GM12878 (cell line): ENCODE measurements around the gene CHPF2.

Source experiments
- BCLAF1 ChIP-seq: fragments of 450-650 bp; IDR thresholded peaks from 2 replicates; pipeline ENCODE4 v1.6.1; 2017; ENCODE audit warnings: antibody characterized with exemption, mild to moderate bottlenecking, moderate library complexity
- CUX1 ChIP-seq: IDR thresholded peaks from 2 replicates; pipeline ENCODE4 v1.6.1; 2012; ENCODE audit warnings: improper control_type of control experiment, low read depth, low read length; ENCODE audit not compliant: insufficient replicate concordance
- EP300 ChIP-seq, 2 experiments: fragments of 150-350 bp in 1 of 2; IDR thresholded peaks; 2 replicates each; pipeline ENCODE4 v1.6.1; 2011 to 2012; ENCODE audit warnings: low read depth in 2 of 2, low read length in 2 of 2, borderline replicate concordance in 1 of 2, improper control_type of control experiment in 1 of 2, inconsistent platforms in 1 of 2; ENCODE audit not compliant: control insufficient read depth in 1 of 2
- MAX ChIP-seq: IDR thresholded peaks from 2 replicates; pipeline ENCODE4 v1.6.1; 2012; ENCODE audit warnings: low read depth, low read length, improper control_type of control experiment
- NRF1 ChIP-seq: conservative IDR thresholded peaks from 2 replicates; pipeline ENCODE4 v1.6.1; 2011; ENCODE audit warnings: mild to moderate bottlenecking, low read depth, low read length, improper control_type of control experiment
- USF1 ChIP-seq: IDR thresholded peaks from 2 replicates; pipeline ENCODE4 v1.6.1; 2011; ENCODE audit warnings: borderline replicate concordance, low read depth, mild to moderate bottlenecking, moderate library complexity, mixed read lengths, low read length; ENCODE audit not compliant: insufficient read depth; ENCODE audit errors: extremely low read length

GRCh38 chr7:151244196-151244840 lies 12.0 kb downstream of the CHPF2 start:
- no peak for TF ChIP-seq MAX
- no peak for TF ChIP-seq EP300 (IDR thresholded peaks at IDR 0.05; ENCODE audit: borderline replicate concordance in 1 of 2, control insufficient read depth in 1 of 2, low read depth in 2 of 2, low read length in 2 of 2)
- TF ChIP-seq CUX1, result no peak
- TF ChIP-seq BCLAF1, result no peak
- TF ChIP-seq NRF1, result no peak
- no peak for TF ChIP-seq USF1
